IPS-15b (cell line): ENCODE data around the gene OLFM3.

ENCODE experiments used
- H3K27me3 ChIP-seq: one replicate; pipeline ENCODE4 v1.6.1; 2013; ENCODE audit warnings: low read length; ENCODE audit not compliant: control insufficient read depth, insufficient read depth
- H3K36me3 ChIP-seq: one replicate; pipeline ENCODE4 v1.6.1; 2013; ENCODE audit warnings: low read length; ENCODE audit not compliant: control insufficient read depth, insufficient read depth
- H3K4me1 ChIP-seq: one replicate; pipeline ENCODE4 v1.6.1; 2013; ENCODE audit warnings: mild to moderate bottlenecking, low read length; ENCODE audit not compliant: control insufficient read depth, insufficient read depth
- H3K4me3 ChIP-seq: one replicate; pipeline ENCODE4 v1.5.1; 2013; ENCODE audit warnings: low read depth, low read length
- H3K9ac ChIP-seq: one replicate; pipeline ENCODE4 v1.6.1; 2013; ENCODE audit warnings: low read depth, mild to moderate bottlenecking, low read length
- H3K9me3 ChIP-seq: one replicate; pipeline ENCODE4 v1.6.1; 2013; ENCODE audit warnings: mild to moderate bottlenecking, low read length; ENCODE audit not compliant: control insufficient read depth, insufficient read depth

Gene OLFM3

DNA sequence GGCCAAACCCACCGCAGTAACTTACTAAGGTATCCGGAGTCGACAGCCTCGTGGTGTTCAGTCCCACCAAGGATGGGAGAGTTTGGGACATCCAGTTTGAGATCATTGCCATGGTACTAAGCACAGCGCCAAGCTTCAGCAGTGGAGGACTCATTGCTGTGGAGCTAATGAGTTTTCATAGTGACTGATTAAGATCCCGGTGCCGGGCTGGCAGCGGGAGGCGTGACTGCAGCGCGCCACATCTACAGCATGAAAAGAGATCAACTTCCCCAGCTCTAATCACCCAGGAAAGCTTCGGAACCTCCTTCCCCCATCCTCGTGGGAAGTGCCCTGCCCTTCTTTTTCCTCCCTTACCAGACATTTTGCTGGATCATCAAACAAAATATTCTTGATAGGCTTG lies 149.9 kb downstream of the OLFM3 start:
- Histone ChIP-seq H3K9ac (peak overlapping the region; percentile 48), H3K36me3 (no peaks in the 10 kb centered on the region), H3K4me3 (peak overlapping the region; percentile 40), H3K27me3 (no peaks in the 10 kb centered on the region), H3K9me3 (no peaks in the 10 kb centered on the region), H3K4me1 (peaks cover 3% of the 10 kb centered on the region)

DNA sequence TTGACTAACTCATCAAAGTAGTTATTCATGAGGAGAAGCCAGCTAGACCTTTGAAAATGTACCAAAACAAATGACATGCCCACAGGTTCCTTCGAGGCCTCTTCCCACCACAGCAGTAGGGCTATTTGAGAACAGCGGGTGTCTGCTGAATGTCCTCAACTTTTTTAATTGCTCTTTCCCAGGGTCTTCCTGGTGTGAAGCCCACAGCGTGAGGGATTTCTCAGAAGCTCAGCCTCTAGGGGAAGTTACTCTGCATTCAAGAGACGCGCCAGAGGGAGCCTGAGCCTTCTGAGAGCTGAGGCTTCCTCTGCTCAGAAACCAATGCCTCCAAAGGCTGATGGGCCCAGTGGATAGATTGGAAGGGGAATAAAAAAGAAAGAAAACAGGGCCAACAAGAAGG lies 153.6 kb downstream of the OLFM3 start:
- no peak overlapping the region for H3K9ac ChIP-seq
- H3K36me3 ChIP-seq = no peaks in the 10 kb centered on the region
- H3K9me3 ChIP-seq = no peaks in the 10 kb centered on the region
- peaks cover 3% of the 10 kb centered on the region for H3K4me1 ChIP-seq
- H3K27me3 ChIP-seq = no peaks in the 10 kb centered on the region
- no peak overlapping the region for H3K4me3 ChIP-seq

DNA sequence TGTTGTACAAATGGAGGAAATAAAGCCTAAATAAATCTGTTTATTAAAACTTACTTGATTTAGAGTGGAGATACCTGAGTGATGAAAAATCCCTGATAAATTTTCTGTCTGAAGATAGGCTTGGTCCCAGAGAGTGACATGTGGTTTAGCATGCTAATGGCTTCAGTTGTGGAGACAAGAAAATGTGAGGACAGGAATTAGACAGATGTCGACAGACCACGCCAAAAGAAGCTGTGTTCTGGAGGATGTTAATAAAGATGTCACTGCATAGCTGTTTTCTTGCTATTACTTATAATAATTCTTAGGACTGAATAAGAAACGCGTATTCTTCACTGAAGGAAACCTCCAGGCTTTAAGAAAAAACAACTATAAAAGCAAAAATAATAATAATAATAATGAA lies 154.9 kb downstream of the OLFM3 start:
- Histone ChIP-seq H3K27me3 (no peaks in the 10 kb centered on the region), H3K36me3 (no peaks in the 10 kb centered on the region)

DNA sequence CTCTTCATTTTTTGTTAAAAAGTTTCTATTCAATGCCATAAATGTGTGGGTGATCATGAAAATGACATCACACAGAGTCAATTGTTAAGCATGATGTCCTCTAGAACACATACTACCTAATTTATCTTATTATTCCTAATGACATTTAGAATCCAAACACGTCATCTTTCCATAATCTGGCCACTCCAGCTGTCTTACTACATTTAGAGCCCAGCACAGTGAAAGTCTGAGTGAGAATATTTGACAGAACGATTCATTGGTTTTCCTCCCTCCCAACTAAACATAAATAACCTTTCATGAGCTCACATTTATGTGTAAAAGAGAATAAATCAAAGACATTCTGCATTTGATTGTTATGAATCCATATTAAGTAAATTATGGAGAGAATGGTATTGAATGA lies 160.7 kb downstream of the OLFM3 start:
- no peak overlapping the region for H3K9ac ChIP-seq
- H3K36me3 ChIP-seq = no peaks in the 10 kb centered on the region
- H3K4me1 ChIP-seq = no peaks in the 10 kb centered on the region
- H3K27me3 ChIP-seq = no peaks in the 10 kb centered on the region
- no peak overlapping the region for H3K4me3 ChIP-seq
- H3K9me3 ChIP-seq = no peaks in the 10 kb centered on the region

More for the DNA sequence above, 154.9 kb downstream of the OLFM3 start:
- Histone ChIP-seq H3K4me1 (peaks cover 3% of the 10 kb centered on the region), H3K9ac (no peak overlapping the region), H3K9me3 (no peaks in the 10 kb centered on the region), H3K4me3 (no peak overlapping the region)

DNA sequence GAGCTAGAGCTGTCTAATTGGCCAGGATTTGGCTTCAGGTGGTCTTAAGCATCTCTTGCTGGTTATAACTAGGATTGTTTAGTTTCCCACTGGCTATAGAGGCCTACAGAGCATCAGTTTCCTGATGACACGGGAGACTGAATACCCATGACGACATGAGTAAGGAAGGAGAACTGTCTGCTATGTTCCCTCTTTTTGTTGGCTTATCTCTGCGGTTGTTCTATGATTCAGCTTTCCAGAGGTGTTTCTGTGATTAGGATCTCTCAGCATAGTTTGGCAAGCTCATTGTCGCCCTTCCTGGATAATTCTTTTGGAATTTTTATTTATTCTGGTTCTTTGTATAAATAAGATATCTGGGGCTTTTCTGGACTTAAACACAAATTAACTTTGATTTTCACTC lies 163.4 kb downstream of the OLFM3 start:
- H3K36me3 ChIP-seq = no peaks in the 10 kb centered on the region
- no peak overlapping the region for H3K4me3 ChIP-seq
- H3K4me1 ChIP-seq = no peaks in the 10 kb centered on the region
- no peak overlapping the region for H3K9ac ChIP-seq
- H3K9me3 ChIP-seq = no peaks in the 10 kb centered on the region
- H3K27me3 ChIP-seq = no peaks in the 10 kb centered on the region

DNA sequence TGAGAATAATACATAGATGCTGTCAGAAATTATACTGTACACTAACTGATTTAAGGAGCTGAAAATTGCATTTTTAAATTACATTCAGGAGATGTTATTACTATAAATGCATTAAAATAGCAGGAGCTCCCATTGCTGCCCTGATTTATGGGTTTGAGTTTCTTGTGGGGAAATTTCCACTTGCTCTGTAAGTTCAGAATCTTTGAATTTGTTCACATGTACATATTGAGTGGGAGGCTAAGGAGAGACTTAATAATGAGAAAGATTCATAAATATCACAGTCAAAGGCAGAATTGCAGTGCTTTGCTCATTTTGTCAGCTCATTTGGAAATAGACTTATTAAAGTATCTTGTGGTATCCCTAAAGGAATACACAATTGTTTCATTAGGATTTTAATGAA lies 170.3 kb downstream of the OLFM3 start:
- no peak overlapping the region for H3K9ac ChIP-seq
- no peaks in the 10 kb centered on the region for H3K36me3 ChIP-seq
- H3K4me3 ChIP-seq = no peak overlapping the region
- no peaks in the 10 kb centered on the region for H3K9me3 ChIP-seq
- no peaks in the 10 kb centered on the region for H3K4me1 ChIP-seq
- no peaks in the 10 kb centered on the region for H3K27me3 ChIP-seq

DNA sequence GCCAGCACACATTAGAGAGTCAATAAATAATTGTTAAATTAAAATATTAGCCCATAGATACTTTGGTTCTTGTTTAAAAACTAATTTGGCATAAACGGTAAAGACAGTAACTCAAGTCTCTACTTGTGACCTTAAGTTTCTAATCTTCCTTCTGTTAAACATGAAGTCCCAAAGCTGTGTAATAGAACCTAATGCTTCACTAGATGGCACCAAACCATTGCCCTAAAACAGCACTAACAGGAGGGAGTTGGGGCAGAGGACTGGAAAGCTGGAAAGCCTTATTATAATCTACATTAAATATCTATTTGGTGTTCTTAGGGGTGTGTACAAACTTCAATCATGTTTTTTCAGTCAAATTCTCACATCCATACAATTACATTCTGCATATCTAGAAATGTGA lies 176.7 kb downstream of the OLFM3 start:
- H3K9me3 ChIP-seq = no peaks in the 10 kb centered on the region
- H3K36me3 ChIP-seq = no peaks in the 10 kb centered on the region
- H3K4me3 ChIP-seq = no peak overlapping the region
- H3K4me1 ChIP-seq = no peaks in the 10 kb centered on the region
- H3K27me3 ChIP-seq = no peaks in the 10 kb centered on the region
- H3K9ac ChIP-seq = no peak overlapping the region

DNA sequence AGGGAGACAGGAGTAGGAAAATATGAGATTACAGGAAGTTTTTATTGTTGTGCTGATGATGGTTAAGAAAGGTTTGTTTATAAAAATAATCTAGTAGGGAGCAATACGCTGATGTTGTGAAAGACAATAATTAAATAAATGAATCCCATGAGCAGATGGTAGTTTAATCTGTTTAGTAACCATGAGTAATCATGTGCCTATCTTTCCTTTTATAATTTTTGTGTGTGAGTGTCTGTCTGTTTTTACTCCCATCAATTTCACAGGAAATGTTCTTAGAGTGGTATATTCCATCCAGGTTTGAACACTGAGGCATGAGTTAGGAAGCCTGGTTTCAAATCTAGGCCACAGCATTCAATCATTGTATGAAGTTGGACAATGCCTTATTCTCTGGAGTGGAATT lies 180.5 kb downstream of the OLFM3 start:
- no peaks in the 10 kb centered on the region for H3K9me3 ChIP-seq
- H3K36me3 ChIP-seq = no peaks in the 10 kb centered on the region
- no peak overlapping the region for H3K9ac ChIP-seq
- H3K4me3 ChIP-seq = no peak overlapping the region
- H3K4me1 ChIP-seq = no peaks in the 10 kb centered on the region
- no peaks in the 10 kb centered on the region for H3K27me3 ChIP-seq

DNA sequence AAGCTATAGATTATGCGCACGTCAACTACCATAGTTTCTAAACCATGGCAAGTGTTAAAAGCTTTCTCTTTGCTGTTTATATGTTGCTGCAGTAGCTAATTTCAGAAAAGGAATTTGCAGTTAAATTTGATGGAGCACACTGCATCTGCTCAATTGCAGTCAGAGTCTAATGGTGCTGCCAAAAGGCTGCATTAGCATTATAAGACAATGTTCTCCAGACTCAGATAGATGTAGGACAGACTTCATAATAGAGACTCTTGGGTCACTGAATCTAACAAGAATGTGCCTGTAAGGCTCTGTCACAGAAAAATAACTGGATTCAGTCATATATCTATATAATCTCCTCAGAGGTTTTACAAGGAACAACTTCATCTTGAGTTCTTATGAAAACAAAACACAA lies 198.3 kb downstream of the OLFM3 start:
- Histone ChIP-seq H3K9me3 (no peaks in the 10 kb centered on the region), H3K4me1 (no peaks in the 10 kb centered on the region), H3K4me3 (no peak overlapping the region), H3K27me3 (no peaks in the 10 kb centered on the region), H3K36me3 (no peaks in the 10 kb centered on the region), H3K9ac (no peak overlapping the region)

DNA sequence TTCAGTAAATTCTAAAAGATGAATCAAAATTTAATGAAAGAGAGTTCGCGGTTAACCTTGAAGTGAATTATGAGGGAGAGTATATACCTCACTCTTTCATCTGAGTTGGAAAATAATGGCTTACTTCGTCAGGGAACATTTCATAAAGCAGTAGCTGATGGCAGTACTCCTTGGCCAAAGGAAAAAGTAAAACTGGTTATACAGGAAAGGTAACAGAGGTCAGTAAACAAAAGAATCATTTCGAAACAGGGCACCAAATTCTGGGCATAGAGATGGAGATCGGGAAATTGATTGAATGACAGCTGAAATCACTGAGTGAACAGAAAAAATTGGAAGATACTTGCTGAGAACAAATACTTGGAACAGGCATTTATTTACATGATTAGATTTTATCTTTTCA lies 199.0 kb downstream of the OLFM3 start:
- Histone ChIP-seq H3K9ac (no peak overlapping the region), H3K4me1 (no peaks in the 10 kb centered on the region)

DNA sequence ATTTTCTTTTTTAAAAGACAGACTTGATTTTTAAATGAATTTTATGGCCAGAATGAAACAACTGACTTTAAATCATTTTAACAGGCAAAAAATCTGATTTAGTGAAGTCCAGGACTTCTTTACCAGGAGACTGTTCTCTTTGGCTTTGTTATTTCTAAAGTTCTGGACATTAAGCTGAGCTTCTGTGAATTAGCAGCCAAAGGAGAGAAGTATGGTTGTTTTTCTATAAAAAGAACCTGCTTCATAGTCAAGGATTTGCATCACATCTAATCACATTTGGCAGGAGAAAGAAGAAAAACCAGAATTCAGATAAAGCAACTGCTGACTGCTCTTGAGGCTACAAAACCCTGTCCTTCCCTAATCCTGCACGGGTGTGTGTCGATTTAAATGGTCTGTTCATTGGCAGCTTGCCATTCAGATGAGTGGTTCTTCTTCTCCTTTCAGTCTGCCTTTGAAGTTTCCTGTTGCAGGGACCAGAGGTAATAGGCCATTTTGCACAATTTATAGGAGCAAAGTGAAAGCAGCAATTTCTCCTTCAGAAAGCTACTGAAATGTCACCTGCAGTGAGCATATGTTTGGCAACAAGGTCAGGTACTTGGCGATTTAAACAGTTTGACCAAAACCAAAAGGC lies 215.4 kb downstream of the OLFM3 start:
- Histone ChIP-seq H3K36me3 (no peaks in the 10 kb centered on the region), H3K4me3 (no peak overlapping the region), H3K9me3 (no peaks in the 10 kb centered on the region), H3K9ac (no peak overlapping the region), H3K4me1 (no peaks in the 10 kb centered on the region), H3K27me3 (no peaks in the 10 kb centered on the region)

More for the DNA sequence above, 199.0 kb downstream of the OLFM3 start:
- H3K4me3 ChIP-seq = no peak overlapping the region
- no peaks in the 10 kb centered on the region for H3K36me3 ChIP-seq
- H3K27me3 ChIP-seq = no peaks in the 10 kb centered on the region
- H3K9me3 ChIP-seq = no peaks in the 10 kb centered on the region

DNA sequence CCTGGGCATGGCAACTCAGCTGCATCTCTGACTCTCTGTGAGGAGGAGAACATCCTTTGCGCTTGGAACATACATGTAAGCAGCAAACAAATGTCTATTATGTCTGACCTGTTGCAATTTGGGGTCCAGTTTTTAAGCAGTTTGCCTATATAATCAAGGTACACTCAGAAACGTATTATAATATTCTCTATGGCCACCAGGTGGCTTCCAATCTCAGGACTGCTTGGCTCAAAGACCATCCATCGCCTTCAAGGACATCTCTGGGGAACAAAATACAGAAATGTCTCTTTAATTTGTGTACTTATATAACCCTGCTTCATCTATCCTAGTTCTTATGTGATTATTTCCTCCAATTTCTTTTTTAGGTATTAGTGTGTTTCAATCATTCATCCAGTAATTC lies 227.2 kb downstream of the OLFM3 start:
- H3K9ac ChIP-seq = no peak overlapping the region
- no peak overlapping the region for H3K4me3 ChIP-seq

More for the DNA sequence above, 227.2 kb downstream of the OLFM3 start:
- Histone ChIP-seq H3K36me3 (no peaks in the 10 kb centered on the region), H3K9me3 (no peaks in the 10 kb centered on the region), H3K27me3 (no peaks in the 10 kb centered on the region), H3K4me1 (no peaks in the 10 kb centered on the region)
